GM12878 (cell line): Measurements from ENCODE around the gene MED13L.

Experiments
- CHD1 ChIP-seq: IDR thresholded peaks from 2 replicates; pipeline ENCODE4 v1.6.1; 2012; ENCODE audit warnings: low read depth, low read length, improper control_type of control experiment
- EZH2 ChIP-seq: IDR thresholded peaks from 2 replicates; pipeline ENCODE4 v1.6.1; 2012; ENCODE audit warnings: low read depth, mild to moderate bottlenecking, control low read depth, inconsistent platforms, low read length, borderline replicate concordance; ENCODE audit not compliant: control insufficient read depth

DNA sequence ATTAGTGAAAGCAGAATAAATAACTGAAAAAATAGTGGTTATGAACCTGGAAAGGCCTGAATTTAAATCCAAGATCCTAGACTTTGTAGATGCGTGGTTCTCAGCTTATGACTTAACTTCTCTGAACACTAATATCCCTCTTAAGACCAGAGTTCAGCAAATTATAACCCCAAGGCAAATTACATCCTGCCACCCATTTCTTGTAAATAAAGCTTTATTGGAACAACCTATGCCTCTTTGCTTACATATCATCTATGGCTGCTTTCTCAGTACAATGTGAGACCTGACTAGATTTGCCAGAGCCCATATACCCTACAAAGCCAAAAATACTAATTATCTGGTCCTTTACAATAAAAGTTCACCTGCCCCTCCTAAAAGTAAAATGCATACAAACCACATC is 199.1 kb downstream of the MED13L start:
- TF ChIP-seq EZH2 (no peak), CHD1 (no peak)
